Fibroblast of skin of scalp (primary cell): ENCODE data around the gene FOXN3.
A peak's percentile ranks its signal among the peaks of the same experiment; 100 is the strongest.

Experiments
- DNase-seq: peaks from one replicate; pipeline ENCODE4 v3.0.0-alpha.2; 2013

FOXN3 gene

GRCh38 chr14:89247457-89248122 is 169.4 kb downstream of the FOXN3 start:
- no peak for DNase-seq

- no peak for DNase-seq
Measured at GRCh38 chr14:89246290-89246689, 170.7 kb downstream of the FOXN3 start.

GRCh38 chr14:89245802-89246201 is 171.2 kb downstream of the FOXN3 start:
- DNase-seq, result no peak

- DNase-seq, result no peak
Measured at GRCh38 chr14:89244720-89245119, 172.3 kb downstream of the FOXN3 start.

GRCh38 chr14:89243741-89244140 is 173.3 kb downstream of the FOXN3 start:
- DNase-seq, result no peak

GRCh38 chr14:89243286-89243685 is 173.7 kb downstream of the FOXN3 start:
- DNase-seq, result no peak

GRCh38 chr14:89242652-89243279 is 174.3 kb downstream of the FOXN3 start:
- no peak for DNase-seq

- DNase-seq, result no peak
Measured at GRCh38 chr14:89241934-89242651, 174.9 kb downstream of the FOXN3 start.

GRCh38 chr14:89241257-89241656 is 175.8 kb downstream of the FOXN3 start:
- no peak for DNase-seq

- DNase-seq, result peak; percentile 44
Measured at GRCh38 chr14:89240414-89240813, 176.6 kb downstream of the FOXN3 start.

- DNase-seq, result no peak
Measured at GRCh38 chr14:89239023-89239422, 178.0 kb downstream of the FOXN3 start.

- DNase-seq, result peak; percentile 15
Measured at GRCh38 chr14:89237921-89238529, 179.0 kb downstream of the FOXN3 start.

GRCh38 chr14:89236851-89237250 is 180.2 kb downstream of the FOXN3 start:
- peak; percentile 55 for DNase-seq

GRCh38 chr14:89233184-89233583 is 183.8 kb downstream of the FOXN3 start:
- no peak for DNase-seq

- no peak for DNase-seq
Measured at GRCh38 chr14:89232265-89233070, 184.6 kb downstream of the FOXN3 start.

- DNase-seq, result no peak
Measured at GRCh38 chr14:89231426-89232113, 185.5 kb downstream of the FOXN3 start.

GRCh38 chr14:89228921-89229639 is 188.0 kb downstream of the FOXN3 start:
- no peak for DNase-seq

GRCh38 chr14:89227496-89227836 is 189.6 kb downstream of the FOXN3 start:
- DNase-seq, result no peak

GRCh38 chr14:89226801-89227495 is 190.1 kb downstream of the FOXN3 start:
- DNase-seq, result peak; percentile 29

GRCh38 chr14:89225607-89226006 is 191.4 kb downstream of the FOXN3 start:
- DNase-seq, result no peak
